ENCODE measurements around the gene MTF1. TPM values are rescaled to one million over a fixed set of nuclear protein-coding genes. Genes with fewer than 3 reads are reported as not detected.
A peak's percentile ranks its signal among the peaks of the same experiment; 100 is the strongest.

MTF1 gene
- total RNA-seq, 1 donor from 2014 or later: 14.8 TPM

DNA sequence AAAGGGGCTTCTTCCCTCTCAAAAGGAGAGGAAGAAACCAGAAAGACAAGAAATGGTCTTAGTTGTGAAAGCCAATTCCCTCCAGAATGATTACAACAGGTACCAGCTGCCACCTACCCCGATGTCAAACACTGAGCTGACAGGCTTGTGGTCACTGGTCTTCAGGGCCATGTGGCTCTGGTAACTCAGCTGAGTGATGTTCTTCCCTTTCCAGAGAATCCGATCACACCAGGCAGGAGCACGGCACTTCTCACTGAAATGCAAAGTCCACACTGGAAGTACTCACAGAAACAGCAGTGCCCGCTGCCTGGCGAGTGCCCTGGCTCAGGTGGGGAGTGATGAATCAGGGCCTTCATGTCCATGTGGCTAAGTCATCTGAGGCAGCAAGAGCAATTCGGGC is 18.7 kb upstream of the MTF1 start:
- Mint-ChIP-seq H3K36me3 (ENCODE audit: low read depth) (peaks cover 46% of the 10 kb centered on the region), H3K9me3 (ENCODE audit: low read depth) (no peaks in the 10 kb centered on the region), H3K27ac (ENCODE audit: unreplicated experiment) (no peak overlapping the region), H3K4me1 (ENCODE audit: low read depth) (no peaks in the 10 kb centered on the region), H3K4me3 (ENCODE audit: unreplicated experiment) (no peak overlapping the region), H3K27me3 (ENCODE audit: low read depth) (no peaks in the 10 kb centered on the region)
- DNase-seq (ENCODE audit: low spot score): no peak
- TF ChIP-seq, protein P1, sequence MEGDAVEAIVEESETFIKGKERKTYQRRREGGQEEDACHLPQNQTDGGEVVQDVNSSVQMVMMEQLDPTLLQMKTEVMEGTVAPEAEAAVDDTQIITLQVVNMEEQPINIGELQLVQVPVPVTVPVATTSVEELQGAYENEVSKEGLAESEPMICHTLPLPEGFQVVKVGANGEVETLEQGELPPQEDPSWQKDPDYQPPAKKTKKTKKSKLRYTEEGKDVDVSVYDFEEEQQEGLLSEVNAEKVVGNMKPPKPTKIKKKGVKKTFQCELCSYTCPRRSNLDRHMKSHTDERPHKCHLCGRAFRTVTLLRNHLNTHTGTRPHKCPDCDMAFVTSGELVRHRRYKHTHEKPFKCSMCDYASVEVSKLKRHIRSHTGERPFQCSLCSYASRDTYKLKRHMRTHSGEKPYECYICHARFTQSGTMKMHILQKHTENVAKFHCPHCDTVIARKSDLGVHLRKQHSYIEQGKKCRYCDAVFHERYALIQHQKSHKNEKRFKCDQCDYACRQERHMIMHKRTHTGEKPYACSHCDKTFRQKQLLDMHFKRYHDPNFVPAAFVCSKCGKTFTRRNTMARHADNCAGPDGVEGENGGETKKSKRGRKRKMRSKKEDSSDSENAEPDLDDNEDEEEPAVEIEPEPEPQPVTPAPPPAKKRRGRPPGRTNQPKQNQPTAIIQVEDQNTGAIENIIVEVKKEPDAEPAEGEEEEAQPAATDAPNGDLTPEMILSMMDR (IDR thresholded peaks at IDR 0.05): no peak

DNA sequence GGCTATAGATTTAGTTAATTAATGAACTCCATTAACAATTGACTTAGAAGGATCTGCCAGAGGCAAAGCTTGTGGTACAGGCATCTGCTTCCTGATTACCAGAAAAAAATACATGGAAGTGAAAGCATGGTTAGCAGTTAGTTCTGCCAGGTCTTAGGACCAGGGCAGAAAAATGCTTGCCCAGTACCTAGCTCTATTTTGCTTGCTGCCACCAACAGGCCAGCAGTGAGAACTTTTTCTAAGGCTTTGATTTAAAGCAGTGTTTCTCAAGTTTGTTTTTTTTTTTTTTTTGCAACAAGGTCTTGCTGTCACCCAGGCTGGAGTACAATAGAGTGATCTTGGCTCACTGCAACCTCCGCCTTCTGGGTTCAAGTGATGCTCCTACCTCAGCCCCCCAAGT is 16.4 kb upstream of the MTF1 start:
- Mint-ChIP-seq H3K9me3 (ENCODE audit: low read depth) (no peaks in the 10 kb centered on the region), H3K27me3 (ENCODE audit: low read depth) (no peaks in the 10 kb centered on the region), H3K4me3 (ENCODE audit: unreplicated experiment) (no peak overlapping the region), H3K4me1 (ENCODE audit: low read depth) (no peaks in the 10 kb centered on the region), H3K27ac (ENCODE audit: unreplicated experiment) (no peak overlapping the region), H3K36me3 (ENCODE audit: low read depth) (peaks cover 38% of the 10 kb centered on the region)
- TF ChIP-seq, protein P1 (IDR thresholded peaks at IDR 0.05): peak; percentile 62
- no peak for DNase-seq (ENCODE audit: low spot score)

DNA sequence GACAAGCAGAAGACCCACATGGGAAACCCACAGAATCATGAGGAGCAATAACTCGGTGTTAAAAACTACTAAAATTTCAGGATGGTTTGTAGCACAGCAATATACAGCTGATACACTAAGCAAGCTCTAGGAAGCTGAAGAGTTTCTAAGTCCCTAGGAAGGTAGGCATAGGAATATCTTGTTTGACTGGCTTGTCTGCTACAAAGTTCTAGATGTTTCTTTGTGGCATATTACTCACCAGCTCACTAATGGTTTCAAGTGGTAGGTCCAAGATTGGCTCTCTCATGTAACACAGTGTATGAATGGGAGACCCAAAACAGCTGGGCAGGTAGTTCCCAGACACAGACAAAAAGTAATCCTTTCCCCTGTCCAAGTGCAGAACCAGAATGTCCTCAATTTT is 13.3 kb upstream of the MTF1 start:
- Mint-ChIP-seq H3K4me1 (ENCODE audit: low read depth) (peaks cover 5% of the 10 kb centered on the region), H3K4me3 (ENCODE audit: unreplicated experiment) (no peak overlapping the region), H3K27ac (ENCODE audit: unreplicated experiment) (no peak overlapping the region), H3K9me3 (ENCODE audit: low read depth) (no peaks in the 10 kb centered on the region), H3K27me3 (ENCODE audit: low read depth) (no peaks in the 10 kb centered on the region), H3K36me3 (ENCODE audit: low read depth) (peaks cover 42% of the 10 kb centered on the region)
- TF ChIP-seq, protein P1 (IDR thresholded peaks at IDR 0.05): no peak
- DNase-seq (ENCODE audit: low spot score): no peak

DNA sequence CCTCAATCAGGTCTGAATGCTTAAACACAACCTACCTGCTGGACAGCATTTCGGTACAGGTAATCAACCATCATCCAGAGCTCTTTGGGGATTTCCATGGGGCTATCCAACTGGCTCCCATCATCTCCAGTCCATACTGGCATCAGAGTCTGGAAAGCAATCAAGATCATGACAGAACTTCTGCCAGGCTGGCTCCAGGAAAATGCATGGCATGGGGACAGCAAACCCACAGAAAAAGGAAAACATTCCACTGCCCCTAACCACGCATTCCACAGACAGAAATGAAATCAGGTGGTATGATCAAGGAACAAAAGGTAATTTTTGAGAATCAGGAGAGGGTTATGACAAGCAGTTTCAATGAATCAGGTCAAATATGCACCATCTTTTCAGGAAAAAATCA is 9.1 kb upstream of the MTF1 start:
- Mint-ChIP-seq H3K36me3 (ENCODE audit: low read depth) (peaks cover 44% of the 10 kb centered on the region), H3K27me3 (ENCODE audit: low read depth) (no peaks in the 10 kb centered on the region), H3K27ac (ENCODE audit: unreplicated experiment) (peak overlapping the region; percentile 73), H3K4me1 (ENCODE audit: low read depth) (peaks cover 9% of the 10 kb centered on the region), H3K4me3 (ENCODE audit: unreplicated experiment) (no peak overlapping the region), H3K9me3 (ENCODE audit: low read depth) (no peaks in the 10 kb centered on the region)
- DNase-seq (ENCODE audit: low spot score): no peak
- TF ChIP-seq, protein P1 (IDR thresholded peaks at IDR 0.05): no peak

DNA sequence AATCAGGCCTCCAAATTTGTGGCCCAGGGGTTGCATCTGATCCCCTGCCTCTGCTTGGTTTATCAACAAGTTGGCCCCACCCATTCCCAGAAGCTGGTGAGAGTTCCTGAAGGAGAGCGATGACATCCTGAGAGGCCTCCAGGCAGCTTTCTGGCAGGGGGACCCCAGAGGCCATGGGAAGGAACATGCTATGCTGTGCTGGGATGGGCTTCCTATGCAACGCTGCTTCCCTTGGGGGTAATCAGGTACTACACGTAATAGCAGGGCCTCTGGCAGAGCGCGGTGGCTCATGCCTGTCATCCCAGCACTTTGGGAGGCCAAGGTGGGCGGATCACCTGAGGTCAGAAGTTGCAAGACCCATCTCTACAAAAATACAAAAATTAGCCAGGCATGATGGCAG is 8.4 kb upstream of the MTF1 start:
- peaks cover 9% of the 10 kb centered on the region for H3K4me1 Mint-ChIP-seq (ENCODE audit: low read depth)
- peaks cover 39% of the 10 kb centered on the region for H3K36me3 Mint-ChIP-seq (ENCODE audit: low read depth)
- no peaks in the 10 kb centered on the region for H3K27me3 Mint-ChIP-seq (ENCODE audit: low read depth)
- no peaks in the 10 kb centered on the region for H3K9me3 Mint-ChIP-seq (ENCODE audit: low read depth)
- H3K27ac Mint-ChIP-seq (ENCODE audit: unreplicated experiment): no peak overlapping the region
- TF ChIP-seq, protein P1 (IDR thresholded peaks at IDR 0.05): no peak
- no peak for DNase-seq (ENCODE audit: low spot score)
- no peak overlapping the region for H3K4me3 Mint-ChIP-seq (ENCODE audit: unreplicated experiment)
